ENCODE results near the gene SET. TPM values are rescaled to one million over a fixed set of nuclear protein-coding genes. Genes with fewer than 3 reads are reported as not detected.

Gene SET
- total RNA-seq, 2 experiments from 2014 or later: 598 to 701 TPM

DNA sequence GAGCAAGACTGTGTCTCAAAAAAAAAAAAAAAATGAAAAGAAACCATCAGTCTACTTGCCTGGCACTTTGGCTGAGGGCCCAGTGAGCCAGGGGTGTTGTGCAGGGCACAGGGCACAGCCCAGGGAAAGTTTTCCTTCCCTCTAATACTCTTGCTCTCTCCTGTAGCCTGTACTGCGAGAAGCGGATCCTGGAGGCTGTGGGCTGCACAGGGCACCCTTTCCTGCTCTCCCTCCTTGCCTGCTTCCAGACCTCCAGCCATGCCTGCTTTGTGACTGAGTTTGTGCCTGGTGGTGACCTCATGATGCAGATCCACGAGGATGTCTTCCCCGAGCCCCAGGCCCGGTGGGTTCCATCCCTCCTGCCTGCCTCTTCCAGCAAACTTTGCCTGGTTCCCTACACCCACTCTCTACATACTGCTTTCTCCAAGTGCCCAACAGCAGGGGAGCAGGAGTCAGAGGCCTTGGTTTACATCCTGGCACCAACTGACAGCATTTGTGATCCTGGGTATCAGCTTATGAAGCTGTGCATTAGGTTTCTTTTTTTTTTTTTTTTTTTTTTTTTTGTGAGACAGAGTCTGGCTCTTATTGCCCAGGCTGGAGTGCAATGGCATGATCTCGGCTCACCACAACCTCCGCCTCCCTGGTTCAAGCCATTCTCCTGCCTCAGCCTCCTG, 27.7 kb downstream of the SET start:
- H2AFZ ChIP-seq (ENCODE audit: low read length): no peak overlapping the region
- H3K27ac ChIP-seq (ENCODE audit: low read depth, low read length, poor library complexity, severe bottlenecking): no peak overlapping the region
- BruUV-seq (replicated peaks): no TSS peak
- H3K4me2 ChIP-seq (ENCODE audit: low read length): no peak overlapping the region
- TF ChIP-seq, protein P1, sequence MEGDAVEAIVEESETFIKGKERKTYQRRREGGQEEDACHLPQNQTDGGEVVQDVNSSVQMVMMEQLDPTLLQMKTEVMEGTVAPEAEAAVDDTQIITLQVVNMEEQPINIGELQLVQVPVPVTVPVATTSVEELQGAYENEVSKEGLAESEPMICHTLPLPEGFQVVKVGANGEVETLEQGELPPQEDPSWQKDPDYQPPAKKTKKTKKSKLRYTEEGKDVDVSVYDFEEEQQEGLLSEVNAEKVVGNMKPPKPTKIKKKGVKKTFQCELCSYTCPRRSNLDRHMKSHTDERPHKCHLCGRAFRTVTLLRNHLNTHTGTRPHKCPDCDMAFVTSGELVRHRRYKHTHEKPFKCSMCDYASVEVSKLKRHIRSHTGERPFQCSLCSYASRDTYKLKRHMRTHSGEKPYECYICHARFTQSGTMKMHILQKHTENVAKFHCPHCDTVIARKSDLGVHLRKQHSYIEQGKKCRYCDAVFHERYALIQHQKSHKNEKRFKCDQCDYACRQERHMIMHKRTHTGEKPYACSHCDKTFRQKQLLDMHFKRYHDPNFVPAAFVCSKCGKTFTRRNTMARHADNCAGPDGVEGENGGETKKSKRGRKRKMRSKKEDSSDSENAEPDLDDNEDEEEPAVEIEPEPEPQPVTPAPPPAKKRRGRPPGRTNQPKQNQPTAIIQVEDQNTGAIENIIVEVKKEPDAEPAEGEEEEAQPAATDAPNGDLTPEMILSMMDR (conservative IDR thresholded peaks at IDR 0.05; ENCODE audit: low read length): no peak
- TF ChIP-seq EZH2phosphoT487 (IDR thresholded peaks at IDR 0.05; ENCODE audit: borderline replicate concordance, low read depth, low read length): no peak
- no peaks in the 10 kb centered on the region for H3K9me3 ChIP-seq (ENCODE audit: low read length)
- intact Hi-C loops (cut with micrococcal nuclease; ENCODE audit: unreplicated experiment): no loop called here
- no peaks in the 10 kb centered on the region for H4K20me1 ChIP-seq (ENCODE audit: insufficient read depth, low read length)
- H3K9me2 ChIP-seq (ENCODE audit: insufficient read depth, low read length): no peaks in the 10 kb centered on the region
- no peaks in the 10 kb centered on the region for H3K4me1 ChIP-seq (ENCODE audit: insufficient read depth, low read length, poor library complexity, severe bottlenecking)
- H3K36me3 ChIP-seq (ENCODE audit: insufficient read depth, low read length): no peaks in the 10 kb centered on the region; the same call in 1 of the 2 replicates
- ChIA-PET CTCF (ENCODE audit: unreplicated experiment) (no interaction called here), POLR2A (interaction anchor here (0.5 kb wide), 1 partner anchor 49 kb away, joined by 4 read pairs; no protein-coding TSS in a partner anchor)
- no peak for DNase-seq (ENCODE audit: low spot score)
- no peaks in the 10 kb centered on the region for H3K79me2 ChIP-seq (ENCODE audit: insufficient read depth, low read depth, low read length)
- no peak overlapping the region for H3K4me3 ChIP-seq (ENCODE audit: low read depth, low read length, poor library complexity, severe bottlenecking)

DNA sequence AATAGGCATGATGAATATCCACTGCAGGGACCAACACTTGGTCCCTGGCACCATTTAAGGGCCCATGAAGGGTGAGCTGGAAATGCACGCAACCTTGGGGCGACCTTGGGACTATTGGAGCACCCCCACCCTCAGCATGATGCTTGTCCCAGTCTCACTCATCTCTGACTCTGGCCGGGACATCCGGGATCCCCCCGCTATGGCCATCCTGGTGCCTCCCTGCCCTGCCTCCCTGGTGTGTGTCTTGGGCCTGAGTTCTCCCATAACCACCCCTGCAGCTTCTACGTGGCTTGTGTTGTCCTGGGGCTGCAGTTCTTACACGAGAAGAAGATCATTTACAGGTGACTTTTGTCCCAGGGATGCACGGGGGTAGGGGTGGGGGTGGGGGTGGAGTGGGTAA, 29.0 kb downstream of the SET start:
- no peaks in the 10 kb centered on the region for H3K9me2 ChIP-seq (ENCODE audit: insufficient read depth, low read length)
- H3K4me3 ChIP-seq (ENCODE audit: low read depth, low read length, poor library complexity, severe bottlenecking): no peak overlapping the region
- no peaks in the 10 kb centered on the region for H3K79me2 ChIP-seq (ENCODE audit: insufficient read depth, low read depth, low read length)
- H3K4me1 ChIP-seq (ENCODE audit: insufficient read depth, low read length, poor library complexity, severe bottlenecking): peaks cover 8% of the 10 kb centered on the region
- no peaks in the 10 kb centered on the region for H4K20me1 ChIP-seq (ENCODE audit: insufficient read depth, low read length)
- ChIA-PET POLR2A (interaction anchor here (0.6 to 0.7 kb wide), 2 partner anchors 346 to 980 kb away, joined by 4 to 6 read pairs; no protein-coding TSS in a partner anchor), CTCF (ENCODE audit: unreplicated experiment) (no interaction called here)
- no peak overlapping the region for H3K27ac ChIP-seq (ENCODE audit: low read depth, low read length, poor library complexity, severe bottlenecking)
- BruUV-seq (replicated peaks): no TSS peak
- H3K4me2 ChIP-seq (ENCODE audit: low read length): no peak overlapping the region
- H3K36me3 ChIP-seq (ENCODE audit: insufficient read depth, low read length): no peaks in the 10 kb centered on the region; the same call in 1 of the 2 replicates
- H3K9me3 ChIP-seq (ENCODE audit: low read length): no peaks in the 10 kb centered on the region
- no peak for DNase-seq (ENCODE audit: low spot score)
- intact Hi-C loops (cut with micrococcal nuclease; ENCODE audit: unreplicated experiment): no loop called here
- TF ChIP-seq, protein P1 (conservative IDR thresholded peaks at IDR 0.05; ENCODE audit: low read length): no peak
- no peak for TF ChIP-seq EZH2phosphoT487 (IDR thresholded peaks at IDR 0.05; ENCODE audit: borderline replicate concordance, low read depth, low read length)
- H2AFZ ChIP-seq (ENCODE audit: low read length): no peak overlapping the region

DNA sequence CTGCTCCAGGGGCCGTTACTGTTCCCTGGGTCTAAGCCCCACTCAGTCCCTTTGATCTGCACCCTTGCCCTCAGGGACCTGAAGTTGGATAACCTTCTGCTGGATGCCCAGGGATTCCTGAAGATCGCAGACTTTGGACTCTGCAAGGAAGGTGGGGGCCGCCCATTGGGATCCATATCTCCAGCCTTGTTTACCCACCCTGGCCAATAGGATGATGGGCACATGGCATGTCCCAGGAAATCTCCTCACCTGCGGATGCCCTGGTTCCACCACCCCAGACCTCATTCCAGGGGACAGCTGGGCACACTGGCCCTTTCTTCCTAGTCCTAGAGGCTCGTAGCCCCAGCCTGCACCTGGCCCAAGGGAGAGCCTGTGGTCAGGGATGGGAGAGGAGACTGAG, 29.5 kb downstream of the SET start:
- TF ChIP-seq EZH2phosphoT487 (IDR thresholded peaks at IDR 0.05; ENCODE audit: borderline replicate concordance, low read depth, low read length): no peak
- TF ChIP-seq, protein P1 (conservative IDR thresholded peaks at IDR 0.05; ENCODE audit: low read length): no peak
- no peak for DNase-seq (ENCODE audit: low spot score)
- Histone ChIP-seq H3K4me1 (ENCODE audit: insufficient read depth, low read length, poor library complexity, severe bottlenecking) (peaks cover 11% of the 10 kb centered on the region), H3K4me2 (ENCODE audit: low read length) (no peak overlapping the region), H3K36me3 (ENCODE audit: insufficient read depth, low read length) (no peaks in the 10 kb centered on the region; the same call in 1 of the 2 replicates), H3K9me2 (ENCODE audit: insufficient read depth, low read length) (no peaks in the 10 kb centered on the region), H3K4me3 (ENCODE audit: low read depth, low read length, poor library complexity, severe bottlenecking) (no peak overlapping the region), H3K9me3 (ENCODE audit: low read length) (no peaks in the 10 kb centered on the region), H4K20me1 (ENCODE audit: insufficient read depth, low read length) (no peaks in the 10 kb centered on the region), H3K27ac (ENCODE audit: low read depth, low read length, poor library complexity, severe bottlenecking) (no peak overlapping the region), H2AFZ (ENCODE audit: low read length) (no peak overlapping the region), H3K79me2 (ENCODE audit: insufficient read depth, low read depth, low read length) (peaks cover 2% of the 10 kb centered on the region; the same call in 1 of the 2 replicates)
- POLR2A ChIA-PET: no interaction called here
- intact Hi-C loops (cut with micrococcal nuclease; ENCODE audit: unreplicated experiment): no loop called here
- CTCF ChIA-PET (ENCODE audit: unreplicated experiment): no interaction called here
- BruUV-seq (replicated peaks): no TSS peak

Data from OCI-LY7 (cell line).